Dermis blood vessel endothelial cell (primary cell): ENCODE measurements around the gene FLII. TPM values are rescaled to one million over a fixed set of nuclear protein-coding genes. Genes with fewer than 3 reads are reported as not detected.
A peak's percentile ranks its signal among the peaks of the same experiment; 100 is the strongest.
"Not testable (repeated sequence)": the region's sequence is repeated elsewhere in the genome, so short reads cannot be mapped to it uniquely, and the experiment has no call there.

ENCODE experiments used
- DNase-seq: peaks from one replicate; pipeline ENCODE4 v3.0.0; 2010
- total RNA-seq: library from RNA; depleted of rRNA; stranded (reverse); fragments of >200 nt; gene quantifications from 2 replicates; pipeline ENCODE4 v1.2.3, GENCODE V29; 2014

FLII gene
- total RNA-seq, 1 donor from 2014 or later = 409 TPM

- peak; percentile 82 for DNase-seq
These were observed 41.0 kb downstream of the FLII start for GRCh38 chr17:18217412-18218015.

DNA sequence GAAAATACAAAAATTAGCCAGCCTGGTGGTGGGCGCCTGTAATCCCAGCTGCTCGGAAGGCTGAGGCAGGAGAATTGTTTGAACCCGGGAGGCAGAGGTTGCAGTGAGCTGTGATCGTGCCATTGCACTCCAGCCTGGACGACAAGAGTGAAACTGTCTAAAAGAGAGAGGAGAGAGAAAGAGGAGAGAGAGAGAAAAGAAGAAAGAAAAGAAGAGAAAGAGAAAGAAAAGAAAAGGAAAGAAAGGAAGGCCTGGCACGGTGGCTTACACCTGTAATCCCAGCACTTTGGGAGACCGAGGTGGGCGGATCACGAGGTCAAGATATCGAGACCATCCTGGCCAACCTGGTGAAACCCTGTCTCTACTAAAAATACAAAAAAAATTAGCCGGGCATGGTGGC, 41.6 kb downstream of the FLII start:
- not testable (repeated sequence) for DNase-seq

- no peak for DNase-seq
These were observed 44.8 kb downstream of the FLII start for GRCh38 chr17:18213666-18214270.

DNA sequence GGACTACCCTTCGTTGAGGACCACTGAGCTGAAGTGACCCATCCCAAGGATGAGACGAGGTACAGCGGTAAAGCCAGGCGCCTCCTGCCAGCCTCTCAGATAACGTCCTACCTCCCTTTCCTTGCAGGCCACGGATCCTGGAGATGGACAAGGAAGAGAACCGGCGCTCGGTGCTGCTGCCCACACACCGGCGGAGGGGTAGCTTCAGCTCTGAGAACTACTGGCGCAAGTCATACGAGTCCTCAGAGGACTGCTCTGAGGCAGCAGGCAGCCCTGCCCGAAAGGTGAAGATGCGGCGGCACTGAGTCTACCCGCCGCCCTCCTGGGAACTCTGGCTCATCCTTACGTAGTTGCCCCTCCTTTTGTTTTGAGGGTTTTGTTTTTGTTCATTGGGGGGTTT, 50.4 kb downstream of the FLII start:
- no peak for DNase-seq

GRCh38 chr17:18206962-18207361, 51.6 kb downstream of the FLII start:
- no peak for DNase-seq

GRCh38 chr17:18205861-18206260, 52.7 kb downstream of the FLII start:
- no peak for DNase-seq

DNA sequence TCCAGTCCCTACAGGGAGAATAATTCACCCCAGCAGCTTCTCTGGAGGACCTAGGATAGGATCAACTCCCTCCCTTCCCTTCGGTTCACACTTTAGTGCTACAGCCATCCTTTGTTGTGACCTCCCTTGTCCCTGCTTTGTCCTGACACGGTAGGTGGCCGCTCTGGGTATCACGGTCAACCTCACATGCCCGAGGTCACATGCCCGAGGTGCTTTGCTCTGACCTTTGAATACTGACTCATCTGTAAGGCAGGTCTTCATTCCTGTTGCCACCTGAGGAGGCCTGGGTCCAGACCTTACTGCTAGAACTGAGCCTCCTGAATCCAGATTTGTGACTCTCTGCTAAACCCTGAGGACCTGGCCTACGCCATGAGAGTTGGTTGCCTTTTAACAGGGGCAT, 55.2 kb downstream of the FLII start:
- no peak for DNase-seq

DNA sequence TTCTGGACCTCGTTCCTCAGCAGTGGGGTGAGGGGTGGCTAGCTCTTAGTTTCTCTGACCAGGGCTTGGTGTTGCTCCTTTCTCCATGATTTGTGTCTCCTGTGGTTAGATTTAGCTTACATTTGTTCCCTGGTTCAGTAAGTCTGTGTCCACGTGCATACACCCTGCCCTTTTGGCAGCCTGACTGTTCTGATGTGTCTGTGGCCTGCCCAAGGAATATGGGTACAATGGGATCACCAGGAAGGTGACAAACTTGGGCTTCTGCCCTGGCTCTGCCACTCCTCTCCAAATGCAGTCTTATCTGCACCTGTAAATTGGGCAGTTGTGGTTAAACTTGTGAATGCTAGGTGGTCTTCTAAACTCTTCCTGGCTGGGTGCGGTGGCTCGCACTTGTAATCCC, 57.4 kb downstream of the FLII start:
- DNase-seq = no peak

- DNase-seq = peak; percentile 30
These were observed 60.0 kb downstream of the FLII start for GRCh38 chr17:18198530-18198929.

DNA sequence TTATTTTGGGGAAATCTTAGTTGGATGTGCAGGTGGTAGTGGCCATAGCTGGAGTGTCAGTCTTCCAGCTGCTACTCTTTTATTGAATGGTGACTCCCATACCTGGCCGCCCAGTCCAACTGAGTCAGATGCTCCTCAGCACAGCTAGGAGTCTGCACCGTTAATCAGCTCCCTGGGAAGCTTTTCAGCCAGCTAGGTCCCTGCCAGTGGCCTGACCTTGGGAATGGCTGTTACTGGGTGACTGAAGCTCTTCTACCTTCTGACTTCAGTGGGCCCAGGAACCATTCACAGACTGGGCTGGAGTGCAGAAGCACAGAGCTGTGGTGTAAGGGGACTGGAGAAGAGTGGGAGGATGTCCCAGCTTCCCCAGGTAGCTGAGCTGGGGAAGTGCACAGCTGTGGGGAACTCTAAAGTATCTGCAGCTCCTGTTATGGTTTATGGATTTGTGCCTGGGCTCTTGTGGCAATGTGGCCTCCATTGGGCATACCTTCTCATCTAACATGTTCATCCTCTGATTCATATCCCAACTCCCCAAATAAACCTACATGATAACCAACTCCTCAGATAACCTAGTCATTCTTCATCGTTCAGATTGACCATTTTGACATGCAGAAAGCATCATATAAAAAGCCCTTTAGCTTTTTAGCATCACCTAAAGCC, 60.9 kb downstream of the FLII start:
- no peak for DNase-seq

DNA sequence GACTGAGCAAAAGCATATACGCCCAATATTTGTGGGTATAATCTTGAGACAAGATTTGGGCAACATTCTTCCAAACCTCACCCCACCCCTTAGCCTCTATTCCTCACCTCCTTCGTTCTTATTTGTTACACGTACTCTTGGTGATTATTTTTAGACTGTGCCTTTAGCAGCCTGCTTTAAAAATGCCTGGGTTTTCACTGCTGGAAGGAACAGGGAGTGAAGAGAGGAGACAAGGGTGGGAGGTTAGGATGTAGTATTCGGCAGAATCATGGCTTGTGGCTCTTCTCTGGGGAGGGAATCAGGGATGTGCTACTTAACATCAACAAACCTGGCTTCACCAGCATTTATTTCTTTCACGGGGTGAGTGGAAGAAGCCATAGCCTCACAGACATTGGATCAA, 63.3 kb downstream of the FLII start:
- no peak for DNase-seq

Other genes with a start within 250 kb of the FLII start
- 21.2 and 21.3 TPM in 2 replicates for gene ATPAF2, start 219.6 kb downstream of the FLII start, total RNA-seq
- gene GID4, start 219.3 kb downstream of the FLII start, total RNA-seq = 6.3 and 8.8 TPM in 2 replicates
- 44.5 and 54.1 TPM in 2 replicates for gene DRG2, start 170.8 kb downstream of the FLII start, total RNA-seq
- under 0.01 and 0.60 TPM in 2 replicates for gene MYO15A, start 150.0 kb downstream of the FLII start, total RNA-seq
- gene ALKBH5, start 74.9 kb downstream of the FLII start, total RNA-seq = 95.1 and 104 TPM in 2 replicates
- 27.9 and 40.0 TPM in 2 replicates for gene LLGL1, start 33.1 kb downstream of the FLII start, total RNA-seq
- gene MIEF2, start 1.9 kb upstream of the FLII start, total RNA-seq = 22.4 and 22.6 TPM in 2 replicates
- gene TOP3A, start 56.3 kb upstream of the FLII start, total RNA-seq = 26.8 and 47.0 TPM in 2 replicates
- gene SMCR8, start 56.6 kb upstream of the FLII start, total RNA-seq = 18.7 and 28.8 TPM in 2 replicates
- gene SHMT1, start 104.8 kb upstream of the FLII start, total RNA-seq = 11.1 and 23.3 TPM in 2 replicates
- gene EVPLL, start 119.0 kb upstream of the FLII start, total RNA-seq = not detected in 2 replicates
- gene LGALS9C, start 218.1 kb upstream of the FLII start, total RNA-seq = not detected in 2 replicates